Measurements from ENCODE around the gene GRK1.
A peak's percentile ranks its signal among the peaks of the same experiment; 100 is the strongest.
"Not testable (repeated sequence)": the region's sequence is repeated elsewhere in the genome, so short reads cannot be mapped to it uniquely, and the experiment has no call there.

GRK1 gene

GRCh38 chr13:113745500-113746142, 78.6 kb downstream of the GRK1 start:
- DNase-seq = not testable (repeated sequence)

GRCh38 chr13:113746143-113746525, 79.1 kb downstream of the GRK1 start:
- no peak for DNase-seq

- no peak for DNase-seq
Measured at GRCh38 chr13:113746671-113747070, 79.7 kb downstream of the GRK1 start.

DNA sequence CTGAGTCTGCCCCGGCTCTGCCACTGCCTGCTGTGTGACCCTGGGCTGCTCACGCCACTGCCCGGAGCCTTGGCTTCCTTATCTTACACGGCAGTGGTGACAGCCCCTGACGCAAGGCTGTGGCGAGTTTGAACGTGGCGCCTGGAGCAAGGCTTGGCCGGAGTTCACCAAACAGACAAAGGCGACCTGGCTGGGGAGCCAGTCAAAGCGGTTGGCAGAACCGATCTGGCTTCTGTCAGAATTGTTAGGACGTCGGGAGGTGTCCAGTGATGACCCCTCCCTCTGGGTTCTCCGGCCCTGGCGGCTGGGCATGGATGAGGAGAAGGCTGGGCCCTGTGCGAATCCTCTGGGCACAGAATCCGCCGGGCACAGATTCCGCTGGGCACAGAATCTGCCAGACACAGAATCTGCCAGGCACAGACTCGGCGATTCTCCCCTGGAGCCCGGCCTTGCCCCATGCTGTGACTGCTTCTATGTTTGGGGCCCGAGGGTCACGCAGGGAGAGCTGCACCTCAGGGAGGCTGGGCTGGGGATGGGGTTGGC, 80.3 kb downstream of the GRK1 start:
- DNase-seq = no peak

DNA sequence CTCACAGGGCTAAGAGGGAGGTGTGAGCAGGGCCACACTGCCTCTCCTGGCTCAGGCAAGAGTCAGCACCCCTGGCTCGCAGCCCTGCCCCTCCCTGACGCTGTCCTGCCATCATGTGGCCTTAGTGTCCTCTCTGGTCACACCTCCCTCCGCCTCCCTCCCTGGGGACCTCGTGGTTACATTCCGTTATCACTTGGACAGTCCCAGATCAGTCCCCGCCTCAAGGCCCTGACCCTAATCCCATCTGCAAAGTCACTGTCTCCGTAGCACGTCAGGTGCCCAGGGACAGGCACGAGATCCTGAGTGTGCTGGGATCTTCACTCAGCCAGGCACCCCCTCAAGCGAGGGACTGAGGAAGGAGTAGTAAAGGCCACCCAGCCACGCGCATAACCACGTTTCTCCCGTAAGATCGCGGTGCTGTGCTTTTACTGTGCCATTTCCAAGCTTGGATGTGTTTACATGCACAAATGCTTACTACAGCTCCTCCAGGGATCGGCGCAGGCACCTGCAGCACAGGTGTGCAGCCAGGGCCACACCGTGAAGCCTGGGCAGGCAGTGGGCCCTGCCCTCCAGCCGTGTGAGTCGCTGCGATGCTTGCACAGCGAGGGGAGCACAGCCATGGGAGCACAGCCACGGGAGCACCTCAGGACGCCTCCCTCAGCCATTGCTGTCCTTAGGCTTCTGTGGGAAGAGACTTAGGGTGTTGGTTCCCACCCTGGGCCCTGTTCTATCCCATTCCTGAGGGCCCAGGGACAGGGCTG, 81.3 kb downstream of the GRK1 start:
- DNase-seq = no peak

DNA sequence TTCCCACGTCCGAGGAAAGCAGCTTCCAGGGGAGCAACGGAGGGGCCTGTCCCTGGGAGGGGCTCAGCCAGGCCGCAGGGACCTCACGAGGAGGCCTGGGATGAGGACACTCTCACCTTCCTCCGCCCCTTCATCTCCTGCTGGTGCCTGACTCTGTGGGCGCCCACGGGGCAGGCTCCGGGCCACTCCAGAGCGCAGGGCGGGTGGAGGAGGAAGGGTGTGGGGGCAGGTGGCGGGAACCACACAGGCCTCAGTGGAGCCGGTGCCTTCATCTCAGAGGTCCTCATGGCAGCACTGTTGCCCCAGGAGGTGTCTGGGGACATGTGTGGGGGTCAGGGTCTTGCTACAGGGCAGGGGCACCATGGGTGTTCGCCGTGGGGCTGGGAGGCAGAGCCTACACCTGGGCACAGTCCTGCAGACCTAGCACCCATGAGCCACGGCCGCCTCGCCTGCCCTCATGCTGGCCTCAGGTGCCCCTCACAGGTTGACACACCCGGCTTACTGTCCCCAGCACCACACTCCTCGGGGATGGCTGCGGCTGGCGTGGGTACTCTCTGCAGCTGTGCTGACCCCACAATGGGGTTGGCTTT, 81.9 kb downstream of the GRK1 start:
- DNase-seq = no peak

DNA sequence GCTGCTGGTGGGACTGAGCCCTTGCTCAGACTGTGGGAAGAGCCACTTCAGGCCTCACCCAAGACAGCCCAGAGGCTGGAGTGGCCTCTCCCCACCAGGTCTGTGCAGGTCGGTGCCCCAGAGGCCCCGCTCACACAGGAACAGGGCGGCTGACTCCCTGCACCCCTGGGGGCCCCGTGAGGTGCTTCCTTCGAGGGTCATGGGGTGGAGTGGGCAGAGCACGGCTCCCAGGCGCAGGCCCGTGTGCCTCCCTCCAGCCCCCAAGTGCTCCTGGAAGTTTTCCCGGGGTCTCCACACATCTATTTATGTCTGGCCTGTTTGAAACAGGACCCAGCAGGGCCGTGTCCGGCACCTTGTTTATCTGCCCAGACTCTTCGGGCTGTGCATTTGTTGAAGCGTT, 82.5 kb downstream of the GRK1 start:
- DNase-seq = no peak

DNA sequence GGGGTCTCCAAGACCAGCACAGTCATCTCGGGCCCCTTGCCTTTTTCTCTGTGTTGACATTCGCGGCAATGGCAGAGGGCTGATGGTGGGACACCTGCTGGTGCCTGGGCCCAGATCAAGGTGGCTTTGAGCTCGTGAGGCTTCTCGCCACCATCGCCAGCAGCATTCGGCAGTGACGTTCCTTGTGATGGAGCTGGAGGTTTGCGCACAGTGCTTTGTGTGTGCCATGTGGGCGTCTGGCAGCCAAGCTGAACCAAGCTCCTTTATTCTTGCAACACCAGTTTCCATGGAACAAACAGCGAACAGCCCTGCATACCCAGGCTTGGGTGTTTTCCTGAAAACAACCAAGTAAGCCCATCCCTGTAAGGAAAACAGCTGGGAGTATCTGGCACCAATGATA, 82.9 kb downstream of the GRK1 start:
- no peak for DNase-seq

DNA sequence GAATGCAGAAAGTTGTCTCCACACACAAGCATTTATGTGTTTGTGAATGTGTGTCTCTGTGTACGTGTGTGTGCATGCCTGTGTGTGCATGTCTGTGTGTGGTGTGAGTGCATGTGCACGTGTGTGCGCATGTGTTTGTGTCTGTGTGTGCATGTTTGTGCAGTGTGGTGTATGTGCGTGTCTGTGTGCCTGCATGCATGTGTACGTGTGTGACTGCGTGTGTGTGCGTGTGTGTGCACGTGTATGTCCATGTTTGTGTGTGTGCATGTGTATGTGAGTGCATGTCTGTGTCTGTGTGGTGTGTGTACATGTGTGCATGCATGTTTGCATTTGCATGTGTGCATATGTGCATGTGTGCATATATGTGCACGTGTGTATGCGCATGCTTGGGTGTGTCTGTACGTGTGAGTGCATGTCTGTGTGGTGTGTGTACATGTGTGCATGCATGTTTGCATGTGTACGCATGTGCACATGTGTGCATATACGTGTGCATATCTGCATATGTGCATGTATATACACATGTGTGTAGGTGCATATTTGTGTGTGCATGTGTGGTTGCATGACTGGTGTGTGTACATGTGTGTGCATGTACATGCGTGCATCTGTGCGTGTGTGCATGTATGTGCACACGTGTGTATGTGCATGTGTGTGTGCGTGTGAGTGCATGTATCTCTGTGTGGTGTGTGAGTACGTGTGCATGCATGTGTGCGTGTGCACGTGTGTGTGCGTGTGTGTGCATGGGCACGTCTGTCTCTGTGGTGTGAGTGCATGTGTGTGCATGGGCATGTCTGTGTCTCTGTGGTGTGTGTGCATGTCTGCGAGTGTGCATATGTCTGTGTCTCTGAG, 83.8 kb downstream of the GRK1 start:
- no peak for DNase-seq

- no peak for DNase-seq
Measured at GRCh38 chr13:113751491-113751890, 84.5 kb downstream of the GRK1 start.

DNA sequence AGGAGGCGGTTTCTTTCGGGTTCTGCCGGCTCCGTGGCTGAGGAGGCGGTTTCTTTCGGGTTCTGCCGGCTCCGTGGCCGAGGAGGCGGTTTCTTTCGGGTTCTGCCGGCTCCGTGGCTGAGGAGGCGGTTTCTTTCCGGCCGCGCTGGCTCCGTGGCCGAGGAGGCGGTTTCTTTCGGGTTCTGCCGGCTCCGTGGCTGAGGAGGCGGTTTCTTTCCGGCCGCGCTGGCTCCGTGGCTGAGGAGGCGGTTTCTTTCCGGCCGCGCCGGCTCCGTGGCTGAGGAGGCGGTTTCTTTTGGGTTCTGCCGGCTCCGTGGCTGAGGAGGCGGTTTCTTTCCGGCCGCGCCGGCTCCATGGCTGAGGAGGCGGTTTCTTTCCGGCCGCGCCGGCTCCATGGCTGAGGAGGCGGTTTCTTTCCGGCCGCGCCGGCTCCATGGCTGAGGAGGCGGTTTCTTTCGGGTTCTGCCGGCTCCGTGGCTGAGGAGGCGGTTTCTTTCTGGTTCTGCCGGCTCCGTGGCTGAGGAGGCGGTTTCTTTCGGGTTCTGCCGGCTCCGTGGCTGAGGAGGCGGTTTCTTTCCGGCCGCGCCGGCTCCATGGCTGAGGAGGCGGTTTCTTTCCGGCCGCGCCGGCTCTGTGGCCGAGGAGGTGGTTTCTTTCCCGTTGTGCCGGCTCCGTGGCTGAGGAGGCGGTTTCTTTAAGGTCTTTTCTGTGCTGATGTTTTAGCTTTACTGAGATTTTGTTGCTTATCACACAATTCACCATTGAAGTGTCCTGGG, 85.4 kb downstream of the GRK1 start:
- not testable (repeated sequence) for DNase-seq

DNA sequence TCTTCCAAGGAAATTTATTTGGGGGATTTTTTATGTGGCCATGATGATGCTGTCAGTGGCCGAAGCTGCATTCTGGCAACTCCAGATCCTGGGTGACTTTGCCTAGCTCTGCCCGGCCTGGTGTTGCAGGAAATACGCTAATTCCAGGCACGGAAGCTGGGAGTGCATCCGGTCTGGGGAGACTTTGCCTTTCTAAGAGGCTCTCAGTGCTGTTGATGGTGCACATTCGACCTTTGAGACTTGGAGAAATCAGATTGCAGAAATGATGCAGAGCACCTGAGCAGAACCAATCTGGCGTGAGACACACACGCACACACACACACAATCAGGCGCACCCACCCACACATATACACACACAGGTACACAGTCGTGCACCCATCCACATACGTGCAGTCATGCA, 86.2 kb downstream of the GRK1 start:
- no peak for DNase-seq

GRCh38 chr13:113754242-113754641, 87.2 kb downstream of the GRK1 start:
- no peak for DNase-seq

GRCh38 chr13:113754691-113755090, 87.7 kb downstream of the GRK1 start:
- no peak for DNase-seq

- no peak for DNase-seq
Measured at GRCh38 chr13:113756441-113757097, 89.5 kb downstream of the GRK1 start.

DNA sequence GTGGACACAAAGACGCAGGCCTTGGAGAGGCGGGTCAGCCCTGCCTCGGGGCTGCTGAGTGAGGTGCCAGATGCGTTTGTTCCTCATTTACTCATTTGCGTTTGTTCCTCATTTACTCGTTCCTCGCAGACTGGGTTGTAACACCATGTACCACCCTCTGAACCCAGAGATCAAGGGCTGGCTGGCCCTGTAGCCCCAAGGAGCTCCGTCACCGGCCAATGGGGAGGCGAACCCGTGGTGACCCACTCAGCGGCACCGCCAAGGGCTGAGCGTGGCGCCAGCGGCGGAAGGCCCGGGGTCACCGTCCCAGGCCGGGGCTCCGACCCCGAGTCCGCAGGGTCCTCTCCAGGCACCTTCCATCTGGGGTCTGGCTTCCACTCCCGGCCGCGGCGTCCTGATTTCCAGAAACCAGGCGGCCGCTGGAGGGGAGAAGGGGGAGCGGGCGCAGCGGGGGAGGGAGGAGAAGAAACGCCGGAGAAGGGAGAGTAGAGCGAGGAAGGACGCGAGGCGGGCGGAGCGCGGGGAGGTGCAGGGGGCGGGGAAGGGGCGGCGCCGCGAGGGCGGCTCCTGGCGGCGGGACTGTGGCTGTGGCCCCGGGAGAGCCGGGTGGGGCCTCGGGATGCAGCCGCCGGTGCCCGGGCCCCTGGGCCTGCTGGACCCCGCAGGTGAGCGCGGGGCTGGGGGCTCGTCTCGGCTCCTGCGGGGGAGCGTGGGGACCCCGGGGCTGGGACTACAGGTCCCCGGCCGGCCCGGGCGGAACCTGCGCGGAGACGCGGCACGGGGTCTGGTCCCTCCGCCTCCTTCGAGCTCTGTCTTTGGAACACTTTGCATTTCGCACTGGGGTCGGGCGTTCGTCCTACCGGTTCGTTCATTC, 91.9 kb downstream of the GRK1 start, which contains the start of gene TMEM255B:
TSS of gene TMEM255B (plus strand) at position 576 of the 874 bp plus-strand sequence. CDS start at position 620, 44 bp downstream.
- peak; percentile 49 for DNase-seq

- no peak for DNase-seq
Measured at GRCh38 chr13:113759525-113760137, 92.6 kb downstream of the GRK1 start.

GRCh38 chr13:113761136-113761535, 94.1 kb downstream of the GRK1 start:
- DNase-seq = no peak

DNA sequence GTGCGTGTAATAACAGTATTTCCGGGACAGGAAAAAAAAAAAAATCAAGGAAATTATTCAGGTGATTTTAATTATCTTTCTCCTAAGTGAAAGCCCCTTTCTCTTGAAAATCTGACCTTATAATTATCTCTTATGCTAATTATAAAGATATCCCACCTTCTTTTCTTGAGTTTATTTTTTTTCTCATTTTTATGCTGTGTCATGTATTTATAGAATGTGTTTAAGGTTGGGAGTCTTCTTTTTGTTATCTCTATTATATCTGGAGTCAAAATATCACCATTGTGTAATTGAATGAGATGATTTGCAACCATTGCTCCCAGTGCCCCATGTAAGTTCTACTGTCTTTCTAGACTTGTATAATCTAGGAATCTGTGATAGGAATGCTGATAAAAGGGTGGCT, 95.1 kb downstream of the GRK1 start:
- DNase-seq = no peak

- DNase-seq = no peak
Measured at GRCh38 chr13:113762538-113762937, 95.5 kb downstream of the GRK1 start.

All from NCI-H1694 treated with DMSO at 0.1 percent for 48 hours (cell line).